HepG2 (cell line): ENCODE data around the gene NUP85. TPM values are rescaled to one million over a fixed set of nuclear protein-coding genes. Genes with fewer than 3 reads are reported as not detected.

Experiments used
- ARNTL ChIP-seq: sonication (generic); formaldehyde crosslinking; IDR thresholded peaks from 2 replicates; pipeline ENCODE4 v1.4.0; 2020; ENCODE audit warnings: mild to moderate bottlenecking, missing genetic modification reagents
- ATM ChIP-seq: fragments of 450-650 bp; IDR thresholded peaks from 2 replicates; pipeline ENCODE4 v1.7.1; 2017; ENCODE audit warnings: mild to moderate bottlenecking, borderline replicate concordance
- CEBPB ChIP-seq: IDR thresholded peaks from 2 replicates; pipeline ENCODE4 v1.6.1; 2011; ENCODE audit warnings: low read depth, low read length, improper control_type of control experiment, borderline replicate concordance
- KAT8 ChIP-seq: IDR thresholded peaks from 2 replicates; pipeline ENCODE4 v1.6.1; 2016; ENCODE audit warnings: missing genetic modification reagents, missing compliant biosample characterization
- KLF11 ChIP-seq: IDR thresholded peaks from 2 replicates; pipeline ENCODE4 v1.6.1; 2016; ENCODE audit warnings: missing compliant biosample characterization
- MBD4 ChIP-seq: IDR thresholded peaks from 2 replicates; pipeline ENCODE4 v1.6.1; 2012; ENCODE audit warnings: low read length, inconsistent platforms, borderline replicate concordance
- RFXANK ChIP-seq: IDR thresholded peaks from 2 replicates; pipeline ENCODE4 v1.6.1; 2016
- TCF7 ChIP-seq: sonication (generic); IDR thresholded peaks from 2 replicates; pipeline ENCODE4 v1.6.1; 2016; ENCODE audit warnings: antibody characterized with exemption, low read depth
- ZBED4 ChIP-seq: sonication (generic); formaldehyde crosslinking; IDR thresholded peaks from 2 replicates; pipeline ENCODE4 v1.4.0; 2020; ENCODE audit warnings: missing genetic modification reagents, borderline replicate concordance
- ZNF746 ChIP-seq: sonication (generic); formaldehyde crosslinking; IDR thresholded peaks from 2 replicates; pipeline ENCODE4 v1.8.0; 2022; ENCODE audit warnings: mild to moderate bottlenecking, missing genetic modification reagents
- polyA plus RNA-seq, 8 experiments: library from polyadenylated mRNA; depleted of rRNA in 3 of 8; stranded (reverse) in 7 of 8; unstranded in 1 of 8; fragments of >200 nt; fragmentation: Illumina TruSeq in 4 of 8; extraction: Trizol in 4 of 8; gene quantifications; 2 replicates each; pipeline versions ENCODE4 v1.2.1 to v1.2.3, GENCODE V29; 2011 to 2016; ENCODE audit warnings: low read depth in 4 of 8, missing spikeins in 1 of 8, mixed read lengths in 1 of 8; ENCODE audit not compliant: insufficient read depth in 1 of 8
- total RNA-seq, 5 experiments: library from RNA; depleted of rRNA; stranded (reverse); fragments of >200 nt; fragmentation: Illumina TruSeq; extraction: Trizol; gene quantifications; 2 replicates each; pipeline ENCODE4 v1.2.3, GENCODE V29; 2016; ENCODE audit warnings: low read depth in 1 of 5
- TF ChIP-seq, protein P1 (sequence below): sonication (generic); formaldehyde crosslinking; IDR thresholded peaks from 2 replicates; pipeline ENCODE4 v1.5.0; 2020; ENCODE audit warnings: mild to moderate bottlenecking, missing genetic modification reagents
- TF ChIP-seq, protein P2 (sequence below): sonication (generic); formaldehyde crosslinking; IDR thresholded peaks from 2 replicates; pipeline ENCODE4 v1.5.0; 2020; ENCODE audit warnings: missing genetic modification reagents, mild to moderate bottlenecking, borderline replicate concordance
- TF ChIP-seq, protein P3 (sequence below): sonication (generic); formaldehyde crosslinking; conservative IDR thresholded peaks from 2 replicates; pipeline ENCODE4 v1.4.0; 2020; ENCODE audit warnings: missing genetic modification reagents
- TF ChIP-seq, protein P4 (sequence below): sonication (generic); formaldehyde crosslinking; IDR thresholded peaks from 2 replicates; pipeline ENCODE4 v1.4.0; 2020; ENCODE audit warnings: mild to moderate bottlenecking, missing genetic modification reagents
- TF ChIP-seq, protein P5 (sequence below): sonication (generic); formaldehyde crosslinking; IDR thresholded peaks from 2 replicates; pipeline ENCODE4 v1.5.0; 2020; ENCODE audit warnings: mild to moderate bottlenecking, missing genetic modification reagents

The NUP85 gene
- total and polyA plus RNA-seq, 2 of the 13 experiments (the other 11 are each of a cell fraction or from before 2014, with no cell fraction given): 89.1 to 124 TPM

GRCh38 chr17:75205037-75205792, at the start of gene NUP85 (continued):
- TF ChIP-seq, protein P1, sequence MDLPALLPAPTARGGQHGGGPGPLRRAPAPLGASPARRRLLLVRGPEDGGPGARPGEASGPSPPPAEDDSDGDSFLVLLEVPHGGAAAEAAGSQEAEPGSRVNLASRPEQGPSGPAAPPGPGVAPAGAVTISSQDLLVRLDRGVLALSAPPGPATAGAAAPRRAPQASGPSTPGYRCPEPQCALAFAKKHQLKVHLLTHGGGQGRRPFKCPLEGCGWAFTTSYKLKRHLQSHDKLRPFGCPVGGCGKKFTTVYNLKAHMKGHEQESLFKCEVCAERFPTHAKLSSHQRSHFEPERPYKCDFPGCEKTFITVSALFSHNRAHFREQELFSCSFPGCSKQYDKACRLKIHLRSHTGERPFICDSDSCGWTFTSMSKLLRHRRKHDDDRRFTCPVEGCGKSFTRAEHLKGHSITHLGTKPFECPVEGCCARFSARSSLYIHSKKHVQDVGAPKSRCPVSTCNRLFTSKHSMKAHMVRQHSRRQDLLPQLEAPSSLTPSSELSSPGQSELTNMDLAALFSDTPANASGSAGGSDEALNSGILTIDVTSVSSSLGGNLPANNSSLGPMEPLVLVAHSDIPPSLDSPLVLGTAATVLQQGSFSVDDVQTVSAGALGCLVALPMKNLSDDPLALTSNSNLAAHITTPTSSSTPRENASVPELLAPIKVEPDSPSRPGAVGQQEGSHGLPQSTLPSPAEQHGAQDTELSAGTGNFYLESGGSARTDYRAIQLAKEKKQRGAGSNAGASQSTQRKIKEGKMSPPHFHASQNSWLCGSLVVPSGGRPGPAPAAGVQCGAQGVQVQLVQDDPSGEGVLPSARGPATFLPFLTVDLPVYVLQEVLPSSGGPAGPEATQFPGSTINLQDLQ: 0 out of 2 replicates have a peak, but pooled peaks have one; percentile 9
- TF ChIP-seq, protein P2, sequence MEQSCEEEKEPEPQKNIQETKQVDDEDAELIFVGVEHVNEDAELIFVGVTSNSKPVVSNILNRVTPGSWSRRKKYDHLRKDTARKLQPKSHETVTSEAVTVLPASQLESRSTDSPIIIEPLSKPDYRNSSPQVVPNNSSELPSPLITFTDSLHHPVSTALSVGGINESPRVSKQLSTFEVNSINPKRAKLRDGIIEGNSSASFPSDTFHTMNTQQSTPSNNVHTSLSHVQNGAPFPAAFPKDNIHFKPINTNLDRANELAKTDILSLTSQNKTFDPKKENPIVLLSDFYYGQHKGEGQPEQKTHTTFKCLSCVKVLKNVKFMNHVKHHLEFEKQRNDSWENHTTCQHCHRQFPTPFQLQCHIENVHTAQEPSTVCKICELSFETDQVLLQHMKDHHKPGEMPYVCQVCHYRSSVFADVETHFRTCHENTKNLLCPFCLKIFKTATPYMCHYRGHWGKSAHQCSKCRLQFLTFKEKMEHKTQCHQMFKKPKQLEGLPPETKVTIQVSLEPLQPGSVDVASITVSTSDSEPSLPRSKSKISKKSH (CRISPR knock-in tag): peak; percentile 71
- TF ChIP-seq ZBED4 (peak; percentile 46; the same call in 1 of the 2 replicates), ATM (no peak), KAT8 (CRISPR knock-in tag) (peak; percentile 95), TCF7 (no peak), ARNTL (peak; percentile 34; the same call in 1 of the 2 replicates), ZNF746 (CRISPR knock-in tag) (peak; percentile 56; the same call in 1 of the 2 replicates), KLF11 (CRISPR knock-in tag) (peak; percentile 75; the same call in 1 of the 2 replicates), RFXANK (no peak), CEBPB (no peak), MBD4 (no peak)
- TF ChIP-seq, protein P3, sequence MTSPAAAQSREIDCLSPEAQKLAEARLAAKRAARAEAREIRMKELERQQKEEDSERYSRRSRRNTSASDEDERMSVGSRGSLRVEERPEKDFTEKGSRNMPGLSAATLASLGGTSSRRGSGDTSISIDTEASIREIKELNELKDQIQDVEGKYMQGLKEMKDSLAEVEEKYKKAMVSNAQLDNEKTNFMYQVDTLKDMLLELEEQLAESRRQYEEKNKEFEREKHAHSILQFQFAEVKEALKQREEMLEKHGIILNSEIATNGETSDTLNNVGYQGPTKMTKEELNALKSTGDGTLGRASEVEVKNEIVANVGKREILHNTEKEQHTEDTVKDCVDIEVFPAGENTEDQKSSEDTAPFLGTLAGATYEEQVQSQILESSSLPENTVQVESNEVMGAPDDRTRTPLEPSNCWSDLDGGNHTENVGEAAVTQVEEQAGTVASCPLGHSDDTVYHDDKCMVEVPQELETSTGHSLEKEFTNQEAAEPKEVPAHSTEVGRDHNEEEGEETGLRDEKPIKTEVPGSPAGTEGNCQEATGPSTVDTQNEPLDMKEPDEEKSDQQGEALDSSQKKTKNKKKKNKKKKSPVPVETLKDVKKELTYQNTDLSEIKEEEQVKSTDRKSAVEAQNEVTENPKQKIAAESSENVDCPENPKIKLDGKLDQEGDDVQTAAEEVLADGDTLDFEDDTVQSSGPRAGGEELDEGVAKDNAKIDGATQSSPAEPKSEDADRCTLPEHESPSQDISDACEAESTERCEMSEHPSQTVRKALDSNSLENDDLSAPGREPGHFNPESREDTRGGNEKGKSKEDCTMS (CRISPR knock-in tag): no peak
- TF ChIP-seq, protein P4, sequence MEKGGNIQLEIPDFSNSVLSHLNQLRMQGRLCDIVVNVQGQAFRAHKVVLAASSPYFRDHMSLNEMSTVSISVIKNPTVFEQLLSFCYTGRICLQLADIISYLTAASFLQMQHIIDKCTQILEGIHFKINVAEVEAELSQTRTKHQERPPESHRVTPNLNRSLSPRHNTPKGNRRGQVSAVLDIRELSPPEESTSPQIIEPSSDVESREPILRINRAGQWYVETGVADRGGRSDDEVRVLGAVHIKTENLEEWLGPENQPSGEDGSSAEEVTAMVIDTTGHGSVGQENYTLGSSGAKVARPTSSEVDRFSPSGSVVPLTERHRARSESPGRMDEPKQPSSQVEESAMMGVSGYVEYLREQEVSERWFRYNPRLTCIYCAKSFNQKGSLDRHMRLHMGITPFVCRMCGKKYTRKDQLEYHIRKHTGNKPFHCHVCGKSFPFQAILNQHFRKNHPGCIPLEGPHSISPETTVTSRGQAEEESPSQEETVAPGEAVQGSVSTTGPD (CRISPR knock-in tag): no peak; the same call in 1 of the 2 replicates
- TF ChIP-seq, protein P5, sequence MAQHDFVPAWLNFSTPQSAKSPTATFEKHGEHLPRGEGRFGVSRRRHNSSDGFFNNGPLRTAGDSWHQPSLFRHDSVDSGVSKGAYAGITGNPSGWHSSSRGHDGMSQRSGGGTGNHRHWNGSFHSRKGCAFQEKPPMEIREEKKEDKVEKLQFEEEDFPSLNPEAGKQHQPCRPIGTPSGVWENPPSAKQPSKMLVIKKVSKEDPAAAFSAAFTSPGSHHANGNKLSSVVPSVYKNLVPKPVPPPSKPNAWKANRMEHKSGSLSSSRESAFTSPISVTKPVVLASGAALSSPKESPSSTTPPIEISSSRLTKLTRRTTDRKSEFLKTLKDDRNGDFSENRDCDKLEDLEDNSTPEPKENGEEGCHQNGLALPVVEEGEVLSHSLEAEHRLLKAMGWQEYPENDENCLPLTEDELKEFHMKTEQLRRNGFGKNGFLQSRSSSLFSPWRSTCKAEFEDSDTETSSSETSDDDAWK (CRISPR knock-in tag): no peak
